GM19395 (cell line): ENCODE results near the gene PNLIPRP3.

ENCODE experiments used
- ATAC-seq: cut with Tn5 transposase; IDR thresholded peaks from one replicate; pipeline ENCODE4 v1.9.1; 2021; ENCODE audit warnings: mild to moderate bottlenecking, moderate library complexity; ENCODE audit not compliant: unreplicated experiment

PNLIPRP3 gene

GRCh38 chr10:116444527-116445142, 17.0 kb downstream of the PNLIPRP3 start:
- ATAC-seq: peak; percentile 90

GRCh38 chr10:116450861-116451260, 23.2 kb downstream of the PNLIPRP3 start:
- no peak for ATAC-seq

GRCh38 chr10:116451711-116452337, 24.2 kb downstream of the PNLIPRP3 start:
- ATAC-seq: no peak

GRCh38 chr10:116452338-116452720, 24.7 kb downstream of the PNLIPRP3 start:
- ATAC-seq: no peak

- no peak for ATAC-seq
Observed at GRCh38 chr10:116457488-116457887, 29.8 kb downstream of the PNLIPRP3 start.

GRCh38 chr10:116460219-116460618, 32.6 kb downstream of the PNLIPRP3 start:
- no peak for ATAC-seq

GRCh38 chr10:116461680-116462079, 34.0 kb downstream of the PNLIPRP3 start:
- ATAC-seq: no peak

- ATAC-seq: no peak
Observed at GRCh38 chr10:116464257-116464656, 36.6 kb downstream of the PNLIPRP3 start.

- no peak for ATAC-seq
Observed at GRCh38 chr10:116465546-116465945, 37.9 kb downstream of the PNLIPRP3 start.

- ATAC-seq: no peak
Observed at GRCh38 chr10:116466715-116467422, 39.2 kb downstream of the PNLIPRP3 start.

GRCh38 chr10:116469437-116469836, 41.8 kb downstream of the PNLIPRP3 start:
- ATAC-seq: no peak

GRCh38 chr10:116470071-116470470, 42.4 kb downstream of the PNLIPRP3 start:
- no peak for ATAC-seq

- no peak for ATAC-seq
Observed at GRCh38 chr10:116470768-116471415, 43.2 kb downstream of the PNLIPRP3 start.

- ATAC-seq: no peak
Observed at GRCh38 chr10:116472891-116473290, 45.2 kb downstream of the PNLIPRP3 start.

- no peak for ATAC-seq
Observed at GRCh38 chr10:116475866-116476265, 48.2 kb downstream of the PNLIPRP3 start.

GRCh38 chr10:116476461-116476860, 48.8 kb downstream of the PNLIPRP3 start:
- ATAC-seq: no peak

- ATAC-seq: no peak
Observed at GRCh38 chr10:116477986-116478664, 50.5 kb downstream of the PNLIPRP3 start.

GRCh38 chr10:116486770-116487448, 59.3 kb downstream of the PNLIPRP3 start:
- no peak for ATAC-seq

GRCh38 chr10:116487522-116488430, 60.1 kb downstream of the PNLIPRP3 start:
- ATAC-seq: no peak
